HepG2 (cell line): ENCODE measurements around the gene PTGIR. TPM values are rescaled to one million over a fixed set of nuclear protein-coding genes. Genes with fewer than 3 reads are reported as not detected.
A peak's percentile ranks its signal among the peaks of the same experiment; 100 is the strongest.

Experiments used
- ATF7 ChIP-seq, 2 experiments: fragments of 450-650 bp in 1 of 2; sonication (generic) in 1 of 2; formaldehyde crosslinking in 1 of 2; IDR thresholded peaks; 2 replicates each; pipeline versions ENCODE4 v1.4.0 to v1.6.1; 2016 to 2020; ENCODE audit warnings: antibody characterized with exemption in 1 of 2, mild to moderate bottlenecking in 1 of 2, missing genetic modification reagents in 1 of 2
- EHMT2 ChIP-seq: fragments of 200-600 bp; sonication (generic); IDR thresholded peaks from 2 replicates; pipeline ENCODE4 v1.7.0; 2017; ENCODE audit warnings: antibody characterized with exemption, low read depth, low read length, borderline replicate concordance
- FOXK1 ChIP-seq: sonication (generic); formaldehyde crosslinking; IDR thresholded peaks from 2 replicates; pipeline ENCODE4 v1.4.0; 2020; ENCODE audit warnings: low read depth, missing genetic modification reagents, borderline replicate concordance
- HMGA1 ChIP-seq: sonication (generic); formaldehyde crosslinking; conservative IDR thresholded peaks from 2 replicates; pipeline ENCODE4 v1.4.0; 2020; ENCODE audit warnings: missing genetic modification reagents
- NFE2L2 ChIP-seq: fragments of 150-350 bp; IDR thresholded peaks from 2 replicates; pipeline ENCODE4 v1.6.1; 2014; ENCODE audit warnings: low read length
- PITX1 ChIP-seq: sonication (generic); formaldehyde crosslinking; IDR thresholded peaks from 2 replicates; pipeline ENCODE4 v1.5.1; 2020; ENCODE audit warnings: mild to moderate bottlenecking, missing genetic modification reagents
- RBFOX2 ChIP-seq: fragments of 200-400 bp; formaldehyde crosslinking; IDR thresholded peaks from 2 replicates; pipeline ENCODE4 v1.6.1; 2017; ENCODE audit warnings: low read depth, mild to moderate bottlenecking, low read length
- REXO4 ChIP-seq: sonication (generic); formaldehyde crosslinking; IDR thresholded peaks from 2 replicates; pipeline ENCODE4 v1.8.0; 2022; ENCODE audit warnings: missing genetic modification reagents, mild to moderate bottlenecking, borderline replicate concordance
- RFX5 ChIP-seq: IDR thresholded peaks from 2 replicates; pipeline ENCODE4 v1.6.1; 2011; ENCODE audit warnings: low read depth, low read length, improper control_type of control experiment
- RORA ChIP-seq: sonication (generic); formaldehyde crosslinking; IDR thresholded peaks from 2 replicates; pipeline ENCODE4 v1.5.0; 2020; ENCODE audit warnings: mild to moderate bottlenecking, missing genetic modification reagents, moderate library complexity
- SRF ChIP-seq: IDR thresholded peaks from 2 replicates; pipeline ENCODE4 v1.6.1; 2011; ENCODE audit warnings: mild to moderate bottlenecking, low read depth, low read length, moderate library complexity
- ZC3H13 ChIP-seq: sonication (generic); formaldehyde crosslinking; IDR thresholded peaks from 2 replicates; pipeline ENCODE4 v1.8.1; 2023; ENCODE audit warnings: mild to moderate bottlenecking, missing genetic modification reagents, moderate library complexity
- ZFP36L1 ChIP-seq: sonication (generic); formaldehyde crosslinking; IDR thresholded peaks from 2 replicates; pipeline ENCODE4 v1.8.0; 2022; ENCODE audit warnings: mild to moderate bottlenecking, missing genetic modification reagents, moderate library complexity
- ZIK1 ChIP-seq: sonication (generic); formaldehyde crosslinking; IDR thresholded peaks from 2 replicates; pipeline ENCODE4 v1.5.0; 2020; ENCODE audit warnings: mild to moderate bottlenecking, low read depth, missing genetic modification reagents, borderline replicate concordance
- ZMYM3 ChIP-seq: sonication (generic); formaldehyde crosslinking; IDR thresholded peaks from 2 replicates; pipeline ENCODE4 v1.5.1; 2020; ENCODE audit warnings: mild to moderate bottlenecking, missing genetic modification reagents
- ZNF136 ChIP-seq: sonication (generic); formaldehyde crosslinking; IDR thresholded peaks from 2 replicates; pipeline ENCODE4 v1.8.1; 2022; ENCODE audit warnings: low read depth, mild to moderate bottlenecking, moderate library complexity, missing genetic modification reagents
- ZNF660 ChIP-seq: sonication (generic); formaldehyde crosslinking; IDR thresholded peaks from 2 replicates; pipeline ENCODE4 v1.5.1; 2020; ENCODE audit warnings: mild to moderate bottlenecking, low read depth, missing genetic modification reagents, borderline replicate concordance
- ZNF709 ChIP-seq: sonication (generic); formaldehyde crosslinking; IDR thresholded peaks from 2 replicates; pipeline ENCODE4 v1.5.0; 2020; ENCODE audit warnings: mild to moderate bottlenecking, missing genetic modification reagents
- polyA plus RNA-seq, 8 experiments: library from polyadenylated mRNA; depleted of rRNA in 3 of 8; stranded (reverse) in 7 of 8; unstranded in 1 of 8; fragments of >200 nt; fragmentation: Illumina TruSeq in 4 of 8; extraction: Trizol in 4 of 8; gene quantifications; 2 replicates each; pipeline versions ENCODE4 v1.2.1 to v1.2.3, GENCODE V29; 2011 to 2016; ENCODE audit warnings: low read depth in 4 of 8, missing spikeins in 1 of 8, mixed read lengths in 1 of 8; ENCODE audit not compliant: insufficient read depth in 1 of 8
- total RNA-seq, 5 experiments: library from RNA; depleted of rRNA; stranded (reverse); fragments of >200 nt; fragmentation: Illumina TruSeq; extraction: Trizol; gene quantifications; 2 replicates each; pipeline ENCODE4 v1.2.3, GENCODE V29; 2016; ENCODE audit warnings: low read depth in 1 of 5
- TF ChIP-seq, protein P1 (sequence below): sonication (generic); formaldehyde crosslinking; IDR thresholded peaks from 2 replicates; pipeline ENCODE4 v1.4.0; 2020; ENCODE audit warnings: missing genetic modification reagents
- TF ChIP-seq, protein P2 (sequence below): sonication (generic); formaldehyde crosslinking; IDR thresholded peaks from 2 replicates; pipeline ENCODE4 v1.5.1; 2020; ENCODE audit warnings: mild to moderate bottlenecking, missing genetic modification reagents, moderate library complexity
- TF ChIP-seq, protein P3 (sequence below): sonication (generic); formaldehyde crosslinking; IDR thresholded peaks from 2 replicates; pipeline ENCODE4 v1.4.0; 2020; ENCODE audit warnings: missing genetic modification reagents, mild to moderate bottlenecking, borderline replicate concordance

Gene PTGIR
- total and polyA plus RNA-seq, 2 of the 13 experiments (the other 11 are each of a cell fraction or from before 2014, with no cell fraction given) = not detected

DNA sequence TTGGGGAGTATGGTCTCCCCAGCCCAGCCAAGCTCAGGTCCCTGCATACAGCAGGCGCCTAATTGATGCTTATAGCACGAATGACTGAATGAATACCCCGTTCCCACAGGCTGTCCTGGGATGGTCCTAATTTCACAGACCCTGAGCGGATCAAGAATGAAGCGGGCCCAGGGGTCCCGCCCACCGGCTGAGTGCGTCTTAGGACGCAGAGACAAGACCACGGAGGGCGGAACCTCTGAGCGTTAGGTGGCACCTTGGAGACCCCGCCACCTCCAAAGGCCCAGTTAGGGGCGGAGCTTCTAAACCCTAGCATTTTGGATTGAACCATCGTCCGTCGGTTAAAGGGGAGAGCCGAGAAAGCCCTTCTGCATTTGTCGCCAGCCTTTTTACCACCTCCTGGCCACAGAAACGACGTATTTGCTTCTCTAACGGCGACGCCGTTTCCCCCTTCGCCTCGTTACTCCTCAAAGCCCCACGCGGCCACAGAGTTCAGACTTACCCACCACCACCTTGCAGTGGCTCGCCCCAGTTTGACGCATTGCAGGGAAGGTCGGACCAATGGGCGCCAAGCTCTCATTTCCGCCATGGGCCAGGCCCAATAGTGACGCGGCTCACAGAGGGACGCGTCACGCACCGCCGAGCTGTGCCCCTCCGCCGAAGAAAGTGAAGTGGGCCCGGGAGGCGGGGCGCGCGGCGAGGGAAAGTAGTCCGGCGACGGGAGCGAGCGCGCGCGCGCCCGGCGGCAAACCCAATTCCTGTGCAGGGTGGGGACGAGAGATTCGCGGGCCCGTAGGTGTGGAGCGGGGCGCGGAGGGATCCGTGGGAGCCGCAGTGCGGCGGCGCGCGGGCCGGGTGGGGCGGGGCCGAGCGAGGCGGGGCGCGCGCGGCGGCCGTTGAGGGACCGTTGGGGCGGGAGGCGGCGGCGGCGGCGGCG, 24.2 kb downstream of the PTGIR start (continued):
- TF ChIP-seq NFE2L2 (no peak), ZNF660 (CRISPR knock-in tag) (no peak), PITX1 (no peak), HMGA1 (CRISPR knock-in tag) (no peak), FOXK1 (peak; percentile 93), EHMT2 (no peak; the same call in 1 of the 2 replicates), ZIK1 (CRISPR knock-in tag) (no peak), ATF7 (IDR thresholded peaks at IDR 0.05) (peak; percentile 87), ATF7 (CRISPR knock-in tag; IDR thresholded peaks at IDR 0.05) (0 out of 2 replicates have a peak, but pooled peaks have one; percentile 39), ZMYM3 (CRISPR knock-in tag) (peak; percentile 77; the same call in 1 of the 2 replicates), ZFP36L1 (peak; percentile 84; the same call in 1 of the 2 replicates), RBFOX2 (0 out of 2 replicates have a peak, but pooled peaks have one; percentile 17), ZNF709 (CRISPR knock-in tag) (peak; percentile 94), SRF (no peak), RORA (CRISPR knock-in tag) (no peak), ZC3H13 (no peak), ZNF136 (CRISPR knock-in tag) (no peak), RFX5 (no peak), REXO4 (CRISPR knock-in tag) (no peak)
- TF ChIP-seq, protein P1, sequence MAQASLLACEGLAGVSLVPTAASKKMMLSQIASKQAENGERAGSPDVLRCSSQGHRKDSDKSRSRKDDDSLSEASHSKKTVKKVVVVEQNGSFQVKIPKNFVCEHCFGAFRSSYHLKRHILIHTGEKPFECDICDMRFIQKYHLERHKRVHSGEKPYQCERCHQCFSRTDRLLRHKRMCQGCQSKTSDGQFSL (CRISPR knock-in tag) = no peak; the same call in 1 of the 2 replicates
- TF ChIP-seq, protein P2, sequence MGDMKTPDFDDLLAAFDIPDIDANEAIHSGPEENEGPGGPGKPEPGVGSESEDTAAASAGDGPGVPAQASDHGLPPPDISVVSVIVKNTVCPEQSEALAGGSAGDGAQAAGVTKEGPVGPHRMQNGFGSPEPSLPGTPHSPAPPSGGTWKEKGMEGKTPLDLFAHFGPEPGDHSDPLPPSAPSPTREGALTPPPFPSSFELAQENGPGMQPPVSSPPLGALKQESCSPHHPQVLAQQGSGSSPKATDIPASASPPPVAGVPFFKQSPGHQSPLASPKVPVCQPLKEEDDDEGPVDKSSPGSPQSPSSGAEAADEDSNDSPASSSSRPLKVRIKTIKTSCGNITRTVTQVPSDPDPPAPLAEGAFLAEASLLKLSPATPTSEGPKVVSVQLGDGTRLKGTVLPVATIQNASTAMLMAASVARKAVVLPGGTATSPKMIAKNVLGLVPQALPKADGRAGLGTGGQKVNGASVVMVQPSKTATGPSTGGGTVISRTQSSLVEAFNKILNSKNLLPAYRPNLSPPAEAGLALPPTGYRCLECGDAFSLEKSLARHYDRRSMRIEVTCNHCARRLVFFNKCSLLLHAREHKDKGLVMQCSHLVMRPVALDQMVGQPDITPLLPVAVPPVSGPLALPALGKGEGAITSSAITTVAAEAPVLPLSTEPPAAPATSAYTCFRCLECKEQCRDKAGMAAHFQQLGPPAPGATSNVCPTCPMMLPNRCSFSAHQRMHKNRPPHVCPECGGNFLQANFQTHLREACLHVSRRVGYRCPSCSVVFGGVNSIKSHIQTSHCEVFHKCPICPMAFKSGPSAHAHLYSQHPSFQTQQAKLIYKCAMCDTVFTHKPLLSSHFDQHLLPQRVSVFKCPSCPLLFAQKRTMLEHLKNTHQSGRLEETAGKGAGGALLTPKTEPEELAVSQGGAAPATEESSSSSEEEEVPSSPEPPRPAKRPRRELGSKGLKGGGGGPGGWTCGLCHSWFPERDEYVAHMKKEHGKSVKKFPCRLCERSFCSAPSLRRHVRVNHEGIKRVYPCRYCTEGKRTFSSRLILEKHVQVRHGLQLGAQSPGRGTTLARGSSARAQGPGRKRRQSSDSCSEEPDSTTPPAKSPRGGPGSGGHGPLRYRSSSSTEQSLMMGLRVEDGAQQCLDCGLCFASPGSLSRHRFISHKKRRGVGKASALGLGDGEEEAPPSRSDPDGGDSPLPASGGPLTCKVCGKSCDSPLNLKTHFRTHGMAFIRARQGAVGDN = peak; percentile 87
- TF ChIP-seq, protein P3, sequence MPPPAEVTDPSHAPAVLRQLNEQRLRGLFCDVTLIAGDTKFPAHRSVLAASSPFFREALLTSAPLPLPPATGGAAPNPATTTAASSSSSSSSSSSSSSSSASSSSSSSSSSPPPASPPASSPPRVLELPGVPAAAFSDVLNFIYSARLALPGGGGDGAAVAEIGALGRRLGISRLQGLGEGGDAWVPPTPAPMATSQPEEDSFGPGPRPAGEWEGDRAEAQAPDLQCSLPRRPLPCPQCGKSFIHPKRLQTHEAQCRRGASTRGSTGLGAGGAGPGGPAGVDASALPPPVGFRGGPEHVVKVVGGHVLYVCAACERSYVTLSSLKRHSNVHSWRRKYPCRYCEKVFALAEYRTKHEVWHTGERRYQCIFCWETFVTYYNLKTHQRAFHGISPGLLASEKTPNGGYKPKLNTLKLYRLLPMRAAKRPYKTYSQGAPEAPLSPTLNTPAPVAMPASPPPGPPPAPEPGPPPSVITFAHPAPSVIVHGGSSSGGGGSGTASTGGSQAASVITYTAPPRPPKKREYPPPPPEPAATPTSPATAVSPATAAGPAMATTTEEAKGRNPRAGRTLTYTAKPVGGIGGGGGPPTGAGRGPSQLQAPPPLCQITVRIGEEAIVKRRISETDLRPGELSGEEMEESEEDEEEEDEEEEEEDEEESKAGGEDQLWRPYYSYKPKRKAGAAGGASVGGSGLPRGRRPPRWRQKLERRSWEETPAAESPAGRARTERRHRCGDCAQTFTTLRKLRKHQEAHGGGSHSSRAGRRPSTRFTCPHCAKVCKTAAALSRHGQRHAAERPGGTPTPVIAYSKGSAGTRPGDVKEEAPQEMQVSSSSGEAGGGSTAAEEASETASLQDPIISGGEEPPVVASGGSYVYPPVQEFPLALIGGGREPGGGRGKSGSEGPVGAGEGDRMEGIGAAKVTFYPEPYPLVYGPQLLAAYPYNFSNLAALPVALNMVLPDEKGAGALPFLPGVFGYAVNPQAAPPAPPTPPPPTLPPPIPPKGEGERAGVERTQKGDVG (CRISPR knock-in tag) = no peak
